Neural cell (in vitro differentiated cells): ENCODE results near the gene LRRC46. TPM values are rescaled to one million over a fixed set of nuclear protein-coding genes. Genes with fewer than 3 reads are reported as not detected.

Experiments
- H2AFZ ChIP-seq: fragments of 200-600, 300-800 bp; sonication (generic), shearing (Covaris generic); 2 replicates; pipeline ENCODE4 v1.6.0; 2014; ENCODE audit warnings: low read depth, mild to moderate bottlenecking, antibody characterized with exemption, low read length, moderate library complexity
- H3F3A ChIP-seq: fragments of 200-600 bp; shearing (Covaris generic); 2 replicates; pipeline ENCODE4 v1.6.1; 2016; ENCODE audit warnings: mild to moderate bottlenecking, moderate library complexity, mixed read lengths, antibody characterized with exemption, low read length; ENCODE audit not compliant: insufficient read depth, poor library complexity, severe bottlenecking
- H3K27ac ChIP-seq: fragments of 200-600, 300-800 bp; sonication (generic), shearing (Covaris generic); 2 replicates; pipeline ENCODE4 v1.5.1; 2014; ENCODE audit warnings: mild to moderate bottlenecking, low read length, moderate library complexity
- H3K27me3 ChIP-seq: fragments of 300-800, 200-600 bp; sonication (generic), shearing (Covaris generic); 2 replicates; pipeline ENCODE4 v1.6.0; 2014; ENCODE audit warnings: mild to moderate bottlenecking, low read depth, low read length, moderate library complexity; ENCODE audit not compliant: insufficient read depth
- H3K36me3 ChIP-seq: fragments of 300-800, 200-600 bp; sonication (generic), shearing (Covaris generic); 2 replicates; pipeline ENCODE4 v1.5.1; 2014; ENCODE audit warnings: mild to moderate bottlenecking, antibody characterized with exemption, low read length, moderate library complexity; ENCODE audit not compliant: insufficient read depth
- H3K4me2 ChIP-seq: fragments of 300-800, 200-600 bp; sonication (generic), shearing (Covaris generic); 2 replicates; pipeline ENCODE4 v1.6.0; 2014; ENCODE audit warnings: mild to moderate bottlenecking, low read length
- H3K4me3 ChIP-seq: fragments of 300-800, 200-600 bp; sonication (generic), shearing (Covaris generic); 2 replicates; pipeline ENCODE4 v1.5.1; 2014; ENCODE audit warnings: mild to moderate bottlenecking, low read length, moderate library complexity
- H3K79me2 ChIP-seq: fragments of 200-600 bp; shearing (Covaris generic); replicated peaks from 2 replicates; pipeline ENCODE4 v1.6.0; 2014; ENCODE audit warnings: mild to moderate bottlenecking, low read length, moderate library complexity; ENCODE audit not compliant: insufficient read depth
- H3K9ac ChIP-seq: fragments of 300-800, 200-600 bp; sonication (generic), shearing (Covaris generic); 2 replicates; pipeline ENCODE4 v1.6.1; 2016; ENCODE audit warnings: mild to moderate bottlenecking, low read length, mixed read lengths
- H3K9me2 ChIP-seq: fragments of 200-600 bp; shearing (Covaris generic); 2 replicates; pipeline ENCODE4 v1.6.1; 2016; ENCODE audit warnings: mild to moderate bottlenecking, low read length, mixed read lengths; ENCODE audit not compliant: insufficient read depth
- H3K9me3 ChIP-seq: fragments of 200-600, 300-800 bp; sonication (generic), shearing (Covaris generic); 2 replicates; pipeline ENCODE4 v1.6.1; 2016; ENCODE audit warnings: mild to moderate bottlenecking, mixed run types, low read length, moderate library complexity, mixed read lengths
- H4K20me1 ChIP-seq: fragments of 200-600 bp; shearing (Covaris generic); 2 replicates; pipeline ENCODE4 v1.6.1; 2016; ENCODE audit warnings: mild to moderate bottlenecking, mixed run types; ENCODE audit not compliant: insufficient read depth
- EP300 ChIP-seq: fragments of 450-650 bp; conservative IDR thresholded peaks from 2 replicates; pipeline ENCODE4 v1.6.1; 2014; ENCODE audit warnings: antibody characterized with exemption, mild to moderate bottlenecking, moderate library complexity; ENCODE audit not compliant: poor library complexity, severe bottlenecking
- EZH2 ChIP-seq: fragments of 200-600, 300-800 bp; shearing (Covaris generic), sonication (generic); IDR thresholded peaks from 2 replicates; pipeline ENCODE4 v1.6.1; 2014; ENCODE audit warnings: antibody characterized with exemption, low read length, borderline replicate concordance, mild to moderate bottlenecking; ENCODE audit not compliant: insufficient read depth, poor library complexity, severe bottlenecking
- MXI1 ChIP-seq: fragments of 450-650 bp; conservative IDR thresholded peaks from 2 replicates; pipeline ENCODE4 v1.6.1; 2014; ENCODE audit warnings: antibody characterized with exemption, mild to moderate bottlenecking; ENCODE audit not compliant: poor library complexity, severe bottlenecking
- POLR2AphosphoS5 ChIP-seq: IDR thresholded peaks from 2 replicates; pipeline ENCODE4 v1.6.1; 2012
- RAD21 ChIP-seq: fragments of 450-650 bp; conservative IDR thresholded peaks from 2 replicates; pipeline ENCODE4 v1.6.1; 2014; ENCODE audit warnings: antibody characterized with exemption, mild to moderate bottlenecking, moderate library complexity
- REST ChIP-seq: IDR thresholded peaks from 2 replicates; pipeline ENCODE4 v1.6.1; 2012; ENCODE audit warnings: borderline replicate concordance
- SMC3 ChIP-seq: fragments of 450-650 bp; conservative IDR thresholded peaks from 2 replicates; pipeline ENCODE4 v1.6.1; 2014; ENCODE audit warnings: antibody characterized with exemption, mild to moderate bottlenecking, moderate library complexity; ENCODE audit not compliant: poor library complexity
- TAF1 ChIP-seq: IDR thresholded peaks from 2 replicates; pipeline ENCODE4 v1.6.1; 2012; ENCODE audit warnings: low read depth
- polyA plus RNA-seq: library from polyadenylated mRNA; depleted of rRNA; stranded (reverse); fragments of >200 nt; gene quantifications from 2 replicates; pipeline ENCODE4 v1.2.3, GENCODE V29; 2014
- TF ChIP-seq, protein P1 (sequence below): fragments of 450-650 bp; IDR thresholded peaks from 2 replicates; pipeline ENCODE4 v1.5.1; 2014; ENCODE audit warnings: antibody characterized with exemption, mild to moderate bottlenecking, moderate library complexity; ENCODE audit not compliant: poor library complexity, severe bottlenecking

LRRC46 gene
- polyA plus RNA-seq, 1 donor from 2014 or later, result 0.12 TPM

DNA sequence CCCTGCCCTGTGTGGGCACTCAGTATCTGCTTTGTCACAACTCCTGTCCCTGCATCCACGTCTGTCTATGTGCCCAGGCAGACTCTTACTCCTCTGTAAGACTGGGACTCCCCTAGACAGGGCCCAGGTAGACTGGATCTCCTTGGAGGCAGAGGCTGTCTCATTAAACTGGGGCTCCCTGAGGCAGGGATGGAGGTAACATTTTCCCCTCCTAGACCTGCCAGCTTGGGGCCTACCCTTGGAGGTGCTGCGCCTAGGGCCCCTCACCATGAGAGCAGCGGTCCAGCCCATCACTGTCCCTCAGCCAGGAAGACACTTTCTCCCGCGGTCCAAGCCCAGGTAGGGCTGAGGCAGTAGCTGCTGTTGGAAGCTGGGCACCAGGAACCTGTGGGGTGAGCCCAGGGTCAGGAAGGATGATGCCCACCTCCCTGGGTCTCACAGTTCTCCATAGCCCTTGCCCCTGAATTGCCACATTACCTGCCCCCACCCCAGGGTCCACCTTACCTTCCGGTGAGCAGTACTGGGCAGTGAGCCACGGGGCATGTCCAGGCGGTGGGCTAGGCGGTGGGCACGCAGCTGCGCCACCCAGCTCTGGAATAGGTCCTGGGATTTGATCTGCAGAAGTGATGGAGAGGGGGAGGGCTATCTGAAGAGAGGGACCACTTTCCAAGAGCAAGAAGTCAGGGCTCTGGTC is 13.3 kb upstream of the LRRC46 start:
- Histone ChIP-seq H3K27me3 (no peaks in the 10 kb centered on the region), H3F3A (no peaks in the 10 kb centered on the region), H4K20me1 (no peaks in the 10 kb centered on the region), H3K9me2 (no peaks in the 10 kb centered on the region), H3K4me3 (no peak overlapping the region), H2AFZ (no peak overlapping the region), H3K9me3 (no peaks in the 10 kb centered on the region), H3K9ac (no peak overlapping the region), H3K27ac (no peak overlapping the region), H3K4me2 (no peak overlapping the region), H3K79me2 (no peaks in the 10 kb centered on the region), H3K36me3 (no peaks in the 10 kb centered on the region)
- TF ChIP-seq RAD21 (no peak), EP300 (no peak)

DNA sequence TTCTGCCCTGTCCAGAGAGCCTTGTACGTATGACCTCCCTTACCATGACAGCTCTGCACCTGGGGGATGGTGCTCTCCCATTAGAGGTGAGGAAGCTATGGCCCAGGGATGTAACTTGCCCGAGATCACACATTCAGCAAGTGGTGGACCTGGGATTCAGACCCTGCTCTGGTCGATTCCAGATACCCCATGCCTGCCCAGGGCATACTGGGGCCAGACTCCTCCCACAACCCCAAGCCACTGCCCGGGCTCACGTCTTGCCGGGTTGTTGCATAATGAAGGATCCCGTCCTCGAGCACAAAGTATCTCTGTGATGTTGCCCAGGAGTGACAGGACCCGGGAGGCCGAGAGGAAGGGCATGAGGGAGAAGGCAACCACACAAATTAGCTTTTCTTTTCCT is 12.0 kb upstream of the LRRC46 start:
- Histone ChIP-seq H3K4me2 (no peak overlapping the region), H3F3A (no peaks in the 10 kb centered on the region), H3K9me2 (no peaks in the 10 kb centered on the region), H4K20me1 (no peaks in the 10 kb centered on the region), H3K27ac (no peak overlapping the region), H3K4me3 (no peak overlapping the region), H3K9me3 (no peaks in the 10 kb centered on the region), H2AFZ (no peak overlapping the region), H3K79me2 (no peaks in the 10 kb centered on the region), H3K9ac (no peak overlapping the region), H3K27me3 (no peaks in the 10 kb centered on the region), H3K36me3 (no peaks in the 10 kb centered on the region)
- TF ChIP-seq, protein P1, sequence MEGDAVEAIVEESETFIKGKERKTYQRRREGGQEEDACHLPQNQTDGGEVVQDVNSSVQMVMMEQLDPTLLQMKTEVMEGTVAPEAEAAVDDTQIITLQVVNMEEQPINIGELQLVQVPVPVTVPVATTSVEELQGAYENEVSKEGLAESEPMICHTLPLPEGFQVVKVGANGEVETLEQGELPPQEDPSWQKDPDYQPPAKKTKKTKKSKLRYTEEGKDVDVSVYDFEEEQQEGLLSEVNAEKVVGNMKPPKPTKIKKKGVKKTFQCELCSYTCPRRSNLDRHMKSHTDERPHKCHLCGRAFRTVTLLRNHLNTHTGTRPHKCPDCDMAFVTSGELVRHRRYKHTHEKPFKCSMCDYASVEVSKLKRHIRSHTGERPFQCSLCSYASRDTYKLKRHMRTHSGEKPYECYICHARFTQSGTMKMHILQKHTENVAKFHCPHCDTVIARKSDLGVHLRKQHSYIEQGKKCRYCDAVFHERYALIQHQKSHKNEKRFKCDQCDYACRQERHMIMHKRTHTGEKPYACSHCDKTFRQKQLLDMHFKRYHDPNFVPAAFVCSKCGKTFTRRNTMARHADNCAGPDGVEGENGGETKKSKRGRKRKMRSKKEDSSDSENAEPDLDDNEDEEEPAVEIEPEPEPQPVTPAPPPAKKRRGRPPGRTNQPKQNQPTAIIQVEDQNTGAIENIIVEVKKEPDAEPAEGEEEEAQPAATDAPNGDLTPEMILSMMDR, result no peak
- TF ChIP-seq EZH2, result no peak
- no peak for TF ChIP-seq RAD21
- TF ChIP-seq TAF1, result no peak
- no peak for TF ChIP-seq POLR2AphosphoS5
- no peak for TF ChIP-seq SMC3
- no peak for TF ChIP-seq REST
- TF ChIP-seq MXI1, result no peak
- TF ChIP-seq EP300, result no peak
